ENCODE measurements around the gene SIRPA. TPM values are rescaled to one million over a fixed set of nuclear protein-coding genes. Genes with fewer than 3 reads are reported as not detected.

The SIRPA gene
- total and polyA plus RNA-seq, 11 donors: 8.6 to 73.5 (median 28.5) TPM

- DNase-seq (no peak), ATAC-seq (no peak)
- 79 to 82% (median 81%) methylated on average over 7 of the region's 7 CpGs for WGBS, 4 donors
- peaks cover 0 to 8% (median 0%) of the 10 kb centered on the region in 9 donors for H3K27me3 ChIP-seq
- H3K4me3 ChIP-seq: no peak overlapping the region
- H3K9me3 ChIP-seq: peaks cover 0 to 4% (median 0%) of the 10 kb centered on the region in 12 donors
- H3K36me3 ChIP-seq: no peaks in the 10 kb centered on the region
- H3K27ac ChIP-seq: no peak overlapping the region
- intact Hi-C loops (cut with DNase I): loop anchor here in 1 of 10 donors (5.0 kb wide), 1 partner anchor 33 kb away; no protein-coding TSS in a partner anchor
- H3K4me1 ChIP-seq: peaks cover 0 to 26% (median 0%) of the 10 kb centered on the region in 12 donors
- no peak for TF ChIP-seq POLR2A (IDR thresholded peaks at IDR 0.05)
- no peak for TF ChIP-seq CTCF (IDR thresholded peaks at IDR 0.05)
Measured at GRCh38 chr20:1875762-1876161, 19.4 kb upstream of the SIRPA start.

- 68 to 86% (median 76%) methylated on average over 6 to 7 of the region's 7 CpGs for WGBS, 4 donors
- intact Hi-C loops (cut with DNase I): loop anchor here in 1 of 10 donors (5.0 kb wide), 1 partner anchor 34 kb away; no protein-coding TSS in a partner anchor
- Histone ChIP-seq H3K27ac (no peak overlapping the region), H3K36me3 (no peaks in the 10 kb centered on the region), H3K4me1 (peaks cover 0 to 26% (median 6%) of the 10 kb centered on the region in 12 donors), H3K27me3 (peaks cover 0 to 8% (median 0%) of the 10 kb centered on the region in 9 donors), H3K9me3 (peaks cover 0 to 4% (median 0%) of the 10 kb centered on the region in 12 donors), H3K4me3 (no peak overlapping the region)
- ATAC-seq (no peak), DNase-seq (no peak)
- TF ChIP-seq CTCF (IDR thresholded peaks at IDR 0.05): no peak
- no peak for TF ChIP-seq POLR2A (IDR thresholded peaks at IDR 0.05)
Measured at GRCh38 chr20:1876217-1876921, 18.8 kb upstream of the SIRPA start.

GRCh38 chr20:1876975-1877608, 18.1 kb upstream of the SIRPA start:
- Histone ChIP-seq H3K4me3 (no peak overlapping the region), H3K27me3 (peaks cover 0 to 8% (median 0%) of the 10 kb centered on the region in 9 donors), H3K9me3 (peaks cover 0 to 4% (median 0%) of the 10 kb centered on the region in 12 donors), H3K27ac (no peak overlapping the region), H3K4me1 (peaks cover 0 to 30% (median 11%) of the 10 kb centered on the region in 12 donors), H3K36me3 (no peaks in the 10 kb centered on the region)
- intact Hi-C loops (cut with DNase I): loop anchor here in 1 of 10 donors (5.0 kb wide), 1 partner anchor 35 kb away; no protein-coding TSS in a partner anchor
- DNase-seq (no peak), ATAC-seq (peak in 3 of 4 donors; percentile 15 to 34 (median 23))
- no peak for TF ChIP-seq CTCF (IDR thresholded peaks at IDR 0.05)
- TF ChIP-seq POLR2A (IDR thresholded peaks at IDR 0.05): no peak
- 73 to 79% (median 75%) methylated on average over 7 to 11 of the region's 11 CpGs for WGBS, 4 donors

GRCh38 chr20:1877609-1878200, 17.5 kb upstream of the SIRPA start:
- Histone ChIP-seq H3K27me3 (peaks cover 0 to 8% (median 0%) of the 10 kb centered on the region in 9 donors), H3K36me3 (no peaks in the 10 kb centered on the region), H3K4me1 (peaks cover 0 to 32% (median 11%) of the 10 kb centered on the region in 12 donors), H3K4me3 (no peak overlapping the region), H3K27ac (no peak overlapping the region), H3K9me3 (peaks cover 0 to 3% (median 0%) of the 10 kb centered on the region in 12 donors)
- no peak for DNase-seq
- no peak for TF ChIP-seq CTCF (IDR thresholded peaks at IDR 0.05)
- no peak for TF ChIP-seq POLR2A (IDR thresholded peaks at IDR 0.05)
- no peak for ATAC-seq
- WGBS, 4 donors: 84 to 91% (median 87%) methylated on average over 9 to 14 of the region's 14 CpGs
- intact Hi-C loops (cut with DNase I): loop anchor here in 1 of 10 donors (5.0 kb wide), 1 partner anchor 35 kb away; no protein-coding TSS in a partner anchor
